Right lobe of liver (tissue), 6 donors: Measurements from ENCODE around the gene MAPKAP1. TPM values are rescaled to one million over a fixed set of nuclear protein-coding genes. Genes with fewer than 3 reads are reported as not detected.

Source experiments
- ATAC-seq, 4 donors: fragments of 200-7000 bp; cut with Tn5 transposase; one replicate each; pipeline ENCODE4 v1.9.1; 2020; ENCODE audit warnings: mild to moderate bottlenecking in 4 of 4, moderate library complexity in 4 of 4
- DNase-seq, 3 donors: peaks; one replicate each; pipeline ENCODE4 v3.0.0-alpha.2; 2020
- H3K27ac ChIP-seq, 3 donors: fragments of 200-600 bp; one replicate each; pipeline ENCODE4 v1.8.0; 2022
- H3K27me3 ChIP-seq, 2 donors: fragments of 200-600 bp; one replicate each; pipeline ENCODE4 v1.8.0; 2022
- H3K36me3 ChIP-seq, 4 donors: fragments of 200-600 bp; sonication (generic) in 1 of 4; one replicate each; pipeline versions ENCODE4 v1.5.1 to v1.8.0; 2017 to 2022; ENCODE audit warnings: control low read depth in 1 of 4
- H3K4me1 ChIP-seq, 4 donors: fragments of 200-600 bp; sonication (generic) in 1 of 4; one replicate each; pipeline versions ENCODE4 v1.5.1 to v1.8.0; 2017 to 2022; ENCODE audit warnings: control low read depth in 1 of 4
- H3K4me3 ChIP-seq, 3 donors: fragments of 200-600 bp; one replicate each; pipeline ENCODE4 v1.8.0; 2022
- H3K9me3 ChIP-seq, 4 donors: fragments of 200-600 bp; sonication (generic) in 1 of 4; one replicate each; pipeline versions ENCODE4 v1.5.1 to v1.8.0; 2017 to 2022; ENCODE audit warnings: control low read depth in 1 of 4
- CTCF ChIP-seq, 4 donors: fragments of 200-600 bp in 3 of 4; fragments of 450-650 bp in 1 of 4; IDR thresholded peaks; one replicate each; pipeline versions ENCODE4 v1.5.1 to v1.8.0; 2016 to 2022; ENCODE audit warnings: antibody characterized with exemption in 4 of 4, mild to moderate bottlenecking in 2 of 4
- POLR2A ChIP-seq: fragments of 450-650 bp; IDR thresholded peaks from one replicate; pipeline ENCODE4 v1.6.1; 2017; ENCODE audit warnings: antibody characterized with exemption, mild to moderate bottlenecking
- WGBS: methylation state at CpG from one replicate; pipeline ENCODE4 v1.1.6; 2018; ENCODE audit warnings: low coverage, low lambda C conversion rate; ENCODE audit not compliant: insufficient coverage; ENCODE audit errors: missing lambda C conversion rate; 5-methylcytosine and 5-hydroxymethylcytosine counted together
- intact Hi-C, 2 donors: fragments of 100-400 bp; cut with DNase I; formaldehyde crosslinking; loops; one replicate each; pipeline versions ENCODE4 v1.11.2 to v1.14.1; 2022
- total RNA-seq, 6 experiments: library from RNA; depleted of rRNA in 2 of 6; stranded (reverse); fragments of >200 nt in 2 of 6; fragmentation: NEBNext Ultra II Directional in 3 of 6; extraction: Animal tissue kit (Norgen Biotek cat#: 25700) in 3 of 6; gene quantifications; one replicate each; pipeline versions ENCODE4 v1.1.0 to v1.2.4, GENCODE V29; 2016 to 2023
- donor health status: DM: no; HTN: yes; CAD: no.
- donor health status: DM: no; HTN: no; CAD: no.
- donor health status: DM: no; HTN: no; CAD: no.
- donor health status: DM: no; HTN: yes; CAD: no.
- donor health status: DM: no; HTN: yes; CAD: no.

MAPKAP1 gene
- total RNA-seq, 6 experiments from 2014 or later, result 29.6 to 53.2 (median 48.3) TPM

GRCh38 chr9:125410522-125410894 is 296.5 kb downstream of the MAPKAP1 start:
- TF ChIP-seq POLR2A (no peak), CTCF (IDR thresholded peaks at IDR 0.05) (no peak)
- no peak for DNase-seq
- no peaks in the 10 kb centered on the region for H3K9me3 ChIP-seq
- H3K4me3 ChIP-seq, result no peak overlapping the region
- peaks cover 0 to 11% (median 0%) of the 10 kb centered on the region in 4 donors for H3K4me1 ChIP-seq
- ATAC-seq, result no peak
- H3K27ac ChIP-seq, result no peak overlapping the region
- no peaks in the 10 kb centered on the region for H3K36me3 ChIP-seq
- no peaks in the 10 kb centered on the region for H3K27me3 ChIP-seq
- intact Hi-C loops, result loop anchor here in 1 of 2 donors (5.0 kb wide), 1 partner anchor 822 kb away; no protein-coding TSS in a partner anchor
- WGBS, result 100% methylated on average over 2 of the region's 24 CpGs

GRCh38 chr9:125409637-125410521 is 297.1 kb downstream of the MAPKAP1 start:
- no peaks in the 10 kb centered on the region for H3K36me3 ChIP-seq
- 91% methylated on average over 8 of the region's 13 CpGs for WGBS
- ATAC-seq (peak in 1 of 4 donors; percentile 31), DNase-seq (no peak)
- intact Hi-C loops, result loop anchor here in 1 of 2 donors (5.0 kb wide), 1 partner anchor 822 kb away; no protein-coding TSS in a partner anchor
- no peak for TF ChIP-seq CTCF (IDR thresholded peaks at IDR 0.05)
- peaks cover 0 to 11% (median 0%) of the 10 kb centered on the region in 4 donors for H3K4me1 ChIP-seq
- no peaks in the 10 kb centered on the region for H3K9me3 ChIP-seq
- H3K27ac ChIP-seq, result no peak overlapping the region
- no peaks in the 10 kb centered on the region for H3K27me3 ChIP-seq
- H3K4me3 ChIP-seq, result no peak overlapping the region

- TF ChIP-seq CTCF (IDR thresholded peaks at IDR 0.05) (no peak), POLR2A (no peak)
- Histone ChIP-seq H3K27ac (no peak overlapping the region), H3K27me3 (no peaks in the 10 kb centered on the region), H3K36me3 (no peaks in the 10 kb centered on the region), H3K4me1 (peaks cover 0 to 11% (median 0%) of the 10 kb centered on the region in 4 donors), H3K4me3 (no peak overlapping the region), H3K9me3 (no peaks in the 10 kb centered on the region)
- intact Hi-C loops, result no loop called here
- DNase-seq (no peak), ATAC-seq (no peak)
- WGBS, result no CpG with 5 or more reads among the region's 20 CpGs
Observed at GRCh38 chr9:125409217-125409636, 297.8 kb downstream of the MAPKAP1 start.

GRCh38 chr9:125407974-125408900 is 298.8 kb downstream of the MAPKAP1 start:
- DNase-seq, result peak; percentile 77 to 80 (median 80)
- Histone ChIP-seq H3K36me3 (no peaks in the 10 kb centered on the region), H3K27me3 (no peaks in the 10 kb centered on the region), H3K27ac (peak overlapping the region in 2 of 3 donors; percentile 6 to 18), H3K4me1 (peaks cover 0 to 11% (median 0%) of the 10 kb centered on the region in 4 donors), H3K4me3 (peak overlapping the region; percentile 59 to 71 (median 68)), H3K9me3 (no peaks in the 10 kb centered on the region)
- peak; percentile 85 to 95 (median 92) for ATAC-seq
- 38% methylated on average over 9 of the region's 104 CpGs for WGBS
- TF ChIP-seq CTCF (IDR thresholded peaks at IDR 0.05), result peak; percentile 68 to 91 (median 88)
- TF ChIP-seq POLR2A, result no peak
- intact Hi-C loops, result no loop called here
